Mesenteric fat pad (tissue), 1 donor: ENCODE results near the gene CACNA1E. TPM values are rescaled to one million over a fixed set of nuclear protein-coding genes. Genes with fewer than 3 reads are reported as not detected.

Experiments
- DNase-seq: peaks from one replicate; pipeline ENCODE4 v3.0.0-alpha.2; 2020; ENCODE audit warnings: low spot score
- total RNA-seq: library from RNA; stranded (reverse); fragmentation: NEBNext Ultra II Directional; extraction: Animal tissue kit (Norgen Biotek cat#: 25700); gene quantifications from one replicate; pipeline ENCODE4 v1.2.1, GENCODE V29; 2021
- donor health status: DM: yes; HTN: yes; CAD: no.

The CACNA1E gene
- total RNA-seq, 1 donor from 2014 or later, result 0.45 TPM

DNA sequence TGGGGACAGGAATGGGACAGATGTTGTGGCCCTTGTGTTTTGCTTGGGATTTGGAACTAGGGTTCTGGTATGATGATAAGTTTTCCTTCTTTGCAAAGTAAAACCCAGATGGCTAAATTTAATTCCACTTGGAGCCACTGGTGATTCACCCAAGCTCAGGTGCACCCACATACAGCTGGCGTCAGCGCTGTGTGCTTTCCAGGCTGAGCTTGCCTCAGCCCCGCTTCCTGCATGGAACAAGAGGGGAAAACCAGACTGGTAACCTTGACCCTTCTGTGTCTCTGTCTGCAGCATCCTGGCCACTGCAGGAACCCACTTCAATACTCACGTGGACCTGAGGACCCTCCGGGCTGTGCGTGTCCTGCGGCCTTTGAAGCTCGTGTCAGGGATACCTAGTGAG, 94.2 kb downstream of the CACNA1E start:
- DNase-seq, result no peak

DNA sequence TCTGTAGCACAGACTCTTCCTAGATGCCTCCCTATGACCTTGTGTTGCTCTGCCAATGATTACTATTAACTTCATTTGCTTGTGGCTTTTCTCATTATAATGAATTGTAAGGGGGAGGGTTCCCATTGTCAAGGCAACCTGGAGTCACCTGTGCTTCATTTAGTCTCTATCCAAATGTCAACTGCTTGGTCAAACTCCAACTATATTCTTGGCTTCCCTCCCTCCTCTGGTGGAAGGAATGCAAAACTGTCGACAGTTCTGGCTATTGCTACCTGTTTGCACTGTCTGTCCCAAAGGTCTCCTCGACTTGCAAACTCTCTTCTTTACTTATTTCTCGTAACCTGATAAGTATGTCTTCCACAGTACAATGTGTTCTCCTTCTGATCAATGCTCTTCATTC, 100.3 kb downstream of the CACNA1E start:
- DNase-seq, result no peak

DNA sequence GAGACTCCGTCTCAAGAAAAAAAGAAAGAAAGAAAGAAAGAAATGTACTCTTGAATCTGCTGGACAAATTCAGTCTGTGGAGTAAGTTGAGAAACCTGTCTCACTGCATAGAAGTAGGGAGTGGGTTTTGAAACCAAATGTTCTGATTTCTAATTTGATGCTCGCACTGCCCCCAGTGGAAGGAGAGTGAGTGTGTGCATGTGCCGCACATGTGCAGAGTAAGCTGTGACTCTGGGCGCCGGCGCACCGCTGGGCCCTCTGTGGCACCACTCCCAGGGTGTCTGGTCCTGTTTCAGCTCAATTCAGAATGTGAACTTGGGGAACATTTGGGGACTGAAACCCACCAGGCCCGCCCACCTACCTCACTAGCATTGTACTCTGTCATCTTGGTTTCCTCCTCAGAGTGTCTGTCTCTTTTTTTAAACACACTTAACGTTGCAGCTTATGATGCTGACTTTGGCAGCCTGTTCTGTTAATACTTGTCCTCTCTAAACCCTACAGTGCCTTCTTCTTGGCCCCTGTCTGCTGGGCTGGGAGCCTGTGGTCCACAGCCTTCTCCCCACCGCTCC, 104.6 kb downstream of the CACNA1E start:
- no peak for DNase-seq

DNA sequence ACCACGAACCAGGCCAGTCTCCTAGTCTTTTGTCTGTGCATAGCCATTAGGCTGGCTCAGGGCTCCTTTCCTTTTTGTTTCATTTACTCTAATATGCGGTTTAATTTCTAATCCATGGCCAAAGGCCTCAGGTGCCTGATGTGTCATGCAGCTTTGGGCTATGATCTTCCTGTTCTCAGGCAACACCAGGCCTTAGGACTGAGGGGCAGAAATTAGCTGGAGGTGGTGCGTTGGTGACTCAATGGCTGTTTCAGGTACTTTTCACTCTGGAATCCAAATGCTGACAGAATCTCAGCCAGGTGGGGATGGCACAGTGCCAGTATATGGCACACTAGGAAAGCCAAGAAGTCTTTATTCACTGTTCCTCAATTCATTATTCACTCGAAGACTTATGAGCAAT, 105.3 kb downstream of the CACNA1E start:
- no peak for DNase-seq

DNA sequence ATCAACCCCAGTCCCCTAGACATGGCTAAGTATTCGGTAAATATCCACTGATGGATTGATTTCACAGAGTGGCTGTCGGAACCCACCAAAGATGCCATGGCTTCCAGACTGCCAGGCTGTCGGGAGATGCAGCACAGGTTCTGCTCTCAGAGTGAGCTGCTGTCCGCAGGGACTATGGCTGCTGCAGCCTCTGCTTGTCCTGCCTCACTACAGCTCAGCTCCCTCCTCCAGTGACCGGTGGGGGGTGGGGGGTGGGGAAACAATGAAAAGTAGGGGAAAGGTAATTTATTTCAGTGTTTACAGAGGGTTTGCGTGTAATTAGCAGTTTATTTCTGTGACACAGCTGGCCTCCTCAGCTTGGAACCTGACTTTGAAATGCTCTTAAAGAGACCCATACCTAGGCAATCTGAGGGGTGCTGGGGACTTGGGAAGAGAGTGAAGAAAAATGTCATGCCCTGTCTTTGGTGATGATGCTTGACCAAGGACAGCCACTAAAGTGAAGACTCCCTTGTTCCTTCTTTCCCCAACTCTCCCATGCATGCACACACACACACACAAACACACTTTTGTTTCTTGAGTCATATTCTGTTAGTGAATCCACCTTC, 109.0 kb downstream of the CACNA1E start:
- DNase-seq, result no peak

DNA sequence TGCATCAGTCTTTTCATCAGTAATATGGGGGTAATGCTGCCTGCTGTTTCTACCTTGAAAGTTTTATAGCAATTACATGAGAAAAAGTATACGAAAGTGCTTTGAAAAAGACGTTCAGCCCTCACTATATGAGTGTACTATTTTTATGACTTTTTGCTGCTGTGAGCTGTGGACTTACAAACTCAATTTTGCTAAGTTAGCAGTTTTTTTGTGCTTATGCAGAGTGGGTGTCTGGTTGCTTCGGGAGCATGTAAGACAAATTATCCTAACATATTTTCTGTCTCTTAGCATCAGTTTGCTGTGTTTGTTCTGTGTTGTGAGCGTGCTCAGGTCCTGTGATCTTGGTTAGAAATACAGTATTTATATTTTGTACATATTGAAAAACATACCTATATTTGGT, 109.7 kb downstream of the CACNA1E start:
- no peak for DNase-seq

DNA sequence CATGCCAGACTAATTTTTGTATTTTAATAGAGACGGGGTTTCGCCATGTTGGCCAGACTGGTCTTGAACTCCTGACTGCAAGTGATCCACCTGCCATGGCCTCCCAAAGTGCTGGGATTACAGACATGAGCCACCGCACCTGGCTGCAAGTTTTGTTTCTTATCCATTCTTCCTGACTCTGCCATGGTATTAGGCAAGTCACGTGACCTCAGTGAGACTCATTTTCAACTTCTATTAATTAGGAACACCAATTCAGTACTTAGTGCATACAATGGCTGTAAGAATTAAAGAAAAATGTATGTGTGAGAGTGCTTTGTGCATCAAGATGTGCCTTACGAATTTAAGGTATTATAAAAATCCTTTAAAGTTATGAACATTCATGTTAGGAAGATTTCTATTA, 111.2 kb downstream of the CACNA1E start:
- no peak for DNase-seq

DNA sequence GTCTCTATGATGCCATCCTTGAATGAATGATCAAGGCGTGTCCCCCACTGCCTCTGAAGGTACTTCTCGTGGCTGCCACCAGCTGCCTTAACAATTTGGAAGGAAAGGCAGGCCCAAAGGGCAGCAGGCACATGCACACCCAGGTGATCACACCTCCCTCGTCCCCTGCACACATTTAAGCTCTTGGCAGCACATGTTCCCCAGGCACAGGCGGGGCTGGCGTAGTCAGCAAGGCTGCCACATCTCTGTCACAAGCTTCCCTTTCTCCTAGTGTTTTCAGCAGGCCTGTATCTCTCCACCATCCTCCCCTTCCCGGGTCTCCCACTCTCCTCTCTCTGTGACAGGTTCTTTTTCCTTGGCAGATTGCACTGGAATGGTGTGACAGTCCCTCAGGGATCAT, 111.9 kb downstream of the CACNA1E start:
- no peak for DNase-seq

DNA sequence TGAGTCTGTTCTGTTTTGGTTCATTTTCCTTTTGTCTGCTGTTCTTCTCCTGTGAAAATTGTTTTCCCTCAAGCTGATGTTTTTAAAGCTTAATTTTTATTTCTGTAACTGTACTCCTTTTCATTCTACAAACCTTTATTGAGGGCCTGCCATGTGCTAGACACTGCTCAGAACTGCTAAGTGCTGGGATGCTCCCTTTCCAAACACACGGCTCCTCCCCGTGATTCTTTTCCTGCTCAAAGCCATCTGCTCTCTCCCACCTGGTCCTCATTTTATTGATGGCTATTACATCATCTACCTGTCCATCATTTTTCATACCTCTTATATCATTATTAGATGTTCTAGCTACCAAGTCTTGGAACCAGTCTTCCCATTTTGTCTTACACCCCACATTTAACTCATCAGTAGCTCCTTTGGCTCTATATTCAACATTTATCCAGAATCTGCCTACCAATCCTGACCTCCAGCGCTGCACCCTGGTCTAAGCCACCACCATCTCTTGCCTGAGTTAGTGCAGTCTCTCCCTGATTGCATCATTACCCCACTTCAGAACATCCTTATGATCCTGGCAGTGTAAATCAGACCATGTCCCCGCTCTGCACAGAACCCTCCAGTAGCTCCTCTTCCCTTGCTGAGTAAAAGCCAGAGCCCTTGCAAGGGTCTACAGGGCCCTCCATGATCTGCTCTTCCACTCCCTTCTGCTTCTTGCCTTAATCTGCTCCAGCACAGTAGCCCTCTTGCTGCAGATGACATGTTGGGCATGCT, 118.1 kb downstream of the CACNA1E start:
- no peak for DNase-seq

DNA sequence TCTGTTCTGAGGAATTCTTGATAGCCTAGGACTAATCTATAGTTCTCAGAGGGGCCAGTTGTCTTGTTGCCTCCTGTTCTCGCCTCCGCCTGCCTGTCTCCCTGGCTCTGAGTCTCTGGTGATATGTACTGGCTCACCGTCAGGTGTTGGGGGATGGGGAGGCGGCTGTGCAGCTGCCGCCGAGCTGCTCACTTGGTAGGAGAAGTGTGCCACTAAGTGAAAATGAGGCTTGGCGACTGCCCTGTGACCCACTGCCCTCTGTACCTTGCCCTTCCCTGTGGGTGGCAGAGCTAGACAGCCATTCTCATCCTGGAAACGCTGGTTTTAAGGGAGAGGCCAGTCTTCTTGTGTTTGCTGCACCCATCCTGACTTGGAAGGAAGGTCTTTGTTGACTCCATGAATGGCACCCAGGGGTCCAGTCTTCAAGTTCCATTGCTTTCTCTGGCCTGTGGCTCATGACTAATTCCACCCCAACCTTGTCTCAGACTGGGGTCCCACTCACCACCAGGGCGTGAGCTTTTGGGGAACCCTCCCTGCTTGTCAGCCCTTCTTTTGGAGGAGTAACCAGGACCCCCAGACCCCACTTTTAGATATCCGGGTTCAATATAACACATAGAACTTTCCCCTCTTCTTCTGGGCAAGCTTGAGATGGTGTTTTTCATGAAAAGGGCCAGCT, 120.6 kb downstream of the CACNA1E start:
- DNase-seq, result no peak

DNA sequence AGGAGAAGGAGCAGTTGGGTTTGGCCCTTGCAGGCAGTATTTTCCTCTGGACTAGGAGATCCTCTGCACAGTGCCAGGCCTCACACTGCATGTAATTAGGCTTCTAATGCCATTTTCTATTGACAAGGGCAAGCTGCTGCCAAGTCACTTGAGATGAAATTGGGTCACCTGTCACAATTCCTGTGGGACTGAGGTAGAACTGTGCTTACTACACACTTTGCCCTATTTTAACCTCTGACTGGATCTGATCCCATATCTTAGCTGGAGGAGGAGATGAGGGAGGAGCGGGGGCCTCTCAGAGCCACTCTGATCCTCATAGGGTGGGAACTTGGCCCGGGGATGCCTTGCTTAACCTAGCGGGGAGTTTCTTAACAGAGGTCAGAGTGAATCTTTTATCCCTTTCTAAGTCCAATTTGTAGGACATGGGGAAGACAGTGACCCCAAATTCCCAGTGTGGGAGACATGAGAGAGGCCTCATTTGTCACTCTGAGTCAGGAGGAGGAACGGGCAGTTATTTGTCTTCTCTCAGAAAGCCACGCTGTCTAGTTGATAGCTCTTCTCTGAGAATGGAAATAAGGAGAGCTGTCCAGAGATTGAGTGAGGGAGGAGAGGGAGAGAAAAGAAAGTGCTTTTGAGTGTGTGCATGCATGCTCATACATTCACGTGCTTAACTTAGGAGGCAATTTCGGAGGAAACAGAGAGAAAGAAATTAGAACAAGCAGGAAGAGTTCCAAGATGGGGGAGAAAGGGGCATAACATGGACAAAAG, 121.3 kb downstream of the CACNA1E start:
- DNase-seq, result no peak

DNA sequence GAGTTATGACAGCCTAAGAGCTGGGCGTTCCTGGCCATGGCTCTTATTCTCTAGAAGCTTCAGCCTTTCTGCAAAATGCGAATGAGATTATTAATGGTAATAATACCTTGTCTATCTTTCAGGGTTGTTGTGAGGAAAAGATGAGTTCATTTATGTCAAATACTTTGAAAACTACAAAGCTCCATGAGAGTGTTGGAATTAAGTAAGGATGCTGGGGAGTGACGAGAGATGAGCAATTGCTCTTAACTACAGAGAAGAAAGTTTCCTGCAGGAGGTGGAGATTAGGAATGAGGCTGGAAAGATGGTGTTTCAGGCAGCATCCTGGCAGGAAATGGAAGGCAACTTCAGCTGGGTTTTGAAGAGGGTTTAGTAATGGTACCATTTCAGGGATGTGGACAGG, 124.2 kb downstream of the CACNA1E start:
- DNase-seq, result no peak

DNA sequence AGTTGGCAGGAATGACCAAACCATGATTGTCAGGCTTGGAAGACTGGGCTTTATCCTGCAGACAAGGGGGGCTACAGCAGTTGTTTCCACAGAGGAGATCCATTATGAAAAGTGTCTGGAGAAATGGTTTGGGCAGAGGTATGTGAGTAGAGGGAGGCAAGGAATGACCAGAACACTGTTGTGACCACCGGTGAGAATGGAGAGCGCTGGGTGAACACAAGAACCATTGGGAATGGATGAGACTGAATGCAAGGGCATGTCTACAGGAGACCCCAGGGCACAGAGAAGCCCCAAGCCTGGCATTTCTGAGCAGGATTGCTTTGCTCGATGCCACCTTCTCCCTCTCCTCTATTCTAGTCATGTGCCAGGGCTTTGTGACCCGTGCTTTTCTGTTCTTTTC, 125.1 kb downstream of the CACNA1E start:
- no peak for DNase-seq

DNA sequence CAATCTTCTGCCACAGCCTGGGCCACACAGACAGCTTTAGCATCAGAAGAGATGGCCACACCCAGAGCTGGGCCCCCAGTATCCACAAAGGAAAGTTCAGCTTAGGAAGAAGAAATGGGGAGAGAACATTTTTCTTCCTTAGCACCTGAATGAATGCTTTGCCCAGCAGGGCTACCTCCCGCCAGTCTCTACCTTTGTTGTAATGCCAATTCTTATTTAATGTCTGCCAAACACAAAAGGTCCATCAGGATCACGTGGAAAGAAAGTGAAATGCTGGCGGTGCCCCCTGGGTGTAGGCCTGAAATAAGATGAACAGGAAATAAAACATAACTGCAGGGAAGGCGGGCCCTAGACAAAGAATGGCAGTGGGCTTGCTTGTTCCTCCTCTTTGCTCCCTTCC, 125.6 kb downstream of the CACNA1E start:
- no peak for DNase-seq

DNA sequence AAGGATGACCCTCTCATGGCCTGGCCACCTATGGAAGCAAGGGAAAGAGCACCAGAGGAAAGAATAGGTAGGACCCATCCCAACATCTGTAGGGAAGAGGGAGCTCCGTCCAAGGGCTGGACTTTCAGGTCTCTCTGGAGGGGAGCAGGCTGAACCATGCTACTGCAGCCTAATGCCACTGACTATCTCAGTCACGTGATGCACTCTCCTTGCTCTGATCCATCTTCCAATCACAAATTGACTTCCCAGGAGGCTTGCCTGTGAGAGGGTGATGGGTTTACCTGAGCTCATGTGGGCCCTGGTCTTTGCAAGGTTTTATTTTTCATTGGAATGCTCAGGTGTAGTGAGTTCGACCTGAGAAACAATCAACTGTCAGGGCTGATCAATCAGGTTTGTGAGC, 128.8 kb downstream of the CACNA1E start:
- no peak for DNase-seq

DNA sequence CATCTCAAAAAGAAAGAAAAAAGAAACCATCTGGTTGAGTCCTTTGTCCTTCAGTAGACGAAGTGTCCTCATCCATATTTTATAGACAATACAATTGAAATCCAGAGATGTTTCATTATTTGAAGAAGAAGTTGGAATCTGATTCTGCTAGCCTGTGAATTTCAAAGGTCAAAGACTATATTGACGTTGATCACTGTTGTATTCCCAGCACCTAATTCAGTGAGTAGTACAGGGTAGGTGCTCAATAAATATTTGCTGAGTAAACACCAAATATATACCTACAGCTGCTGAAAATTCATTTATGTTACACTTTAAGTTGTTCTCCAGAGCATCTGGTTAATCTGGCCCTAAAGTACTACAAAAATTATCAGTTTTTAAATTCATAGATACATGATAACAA, 135.2 kb downstream of the CACNA1E start:
- no peak for DNase-seq

DNA sequence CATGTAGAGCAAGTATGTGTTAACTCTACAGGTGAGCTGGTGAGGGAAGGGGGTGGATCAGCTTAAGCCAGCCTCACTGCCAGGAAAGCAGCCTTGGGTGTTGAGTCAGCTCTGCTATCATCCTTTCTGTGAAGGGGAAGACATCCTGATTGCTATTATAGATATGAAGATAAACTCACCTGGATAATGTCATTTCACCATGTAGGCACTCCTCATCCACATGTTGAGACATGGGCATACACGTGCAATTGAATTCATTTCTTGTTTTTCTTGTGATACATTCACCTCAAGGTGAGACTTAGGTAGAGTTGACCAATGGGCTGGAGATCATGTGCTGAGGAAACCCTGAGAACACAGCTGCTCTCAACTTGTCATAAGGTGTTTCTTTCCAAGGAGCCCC, 136.9 kb downstream of the CACNA1E start:
- no peak for DNase-seq

DNA sequence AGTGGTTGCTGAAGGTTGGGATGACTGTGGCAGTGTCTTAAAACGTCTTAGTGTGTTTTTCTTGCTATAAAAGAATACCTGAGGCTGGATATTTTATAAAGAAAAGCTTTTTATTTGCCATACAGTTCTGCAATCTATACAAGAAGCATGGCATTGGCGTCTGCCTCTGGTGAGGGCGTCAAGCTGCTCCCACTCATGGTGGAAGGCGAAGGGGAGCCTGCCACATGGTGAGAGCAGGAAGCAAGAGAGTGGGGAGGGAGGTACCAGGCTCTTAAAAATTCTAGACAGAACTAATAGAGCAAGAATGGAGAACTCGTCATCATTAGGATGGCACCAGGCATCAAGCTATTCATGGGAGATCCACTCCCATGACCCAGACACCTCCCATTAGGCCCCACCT, 140.5 kb downstream of the CACNA1E start:
- no peak for DNase-seq

DNA sequence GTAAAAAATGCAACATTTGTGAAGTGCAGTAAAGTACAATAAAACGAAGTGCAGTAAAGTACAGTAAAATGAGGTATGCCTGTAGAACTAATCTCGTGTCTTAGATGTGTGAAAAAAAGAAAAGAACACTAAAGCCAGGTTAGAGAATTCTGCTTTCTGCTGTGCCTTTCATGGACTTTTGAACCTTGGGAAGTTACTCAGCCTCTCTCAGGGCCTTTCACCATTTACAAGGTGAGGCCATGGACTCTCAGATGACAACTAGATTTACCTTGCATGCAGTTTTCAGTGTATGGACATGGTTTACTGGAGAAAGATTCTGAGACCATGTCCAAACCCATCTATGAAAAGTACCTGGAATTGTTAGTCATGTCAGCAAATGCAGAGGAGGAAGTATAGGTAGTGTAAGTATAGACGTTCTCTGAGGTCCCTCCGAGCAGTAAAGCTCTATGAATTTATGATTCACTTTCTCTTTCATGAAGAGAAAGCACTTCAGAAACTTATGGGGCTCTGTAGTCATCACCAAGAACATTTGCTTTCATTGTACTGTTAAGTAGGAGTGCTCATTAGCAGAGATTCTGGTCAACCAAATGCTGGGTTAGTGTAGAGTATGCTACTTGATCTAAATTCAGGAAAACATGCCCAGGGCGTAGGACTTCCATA, 143.1 kb downstream of the CACNA1E start:
- no peak for DNase-seq

DNA sequence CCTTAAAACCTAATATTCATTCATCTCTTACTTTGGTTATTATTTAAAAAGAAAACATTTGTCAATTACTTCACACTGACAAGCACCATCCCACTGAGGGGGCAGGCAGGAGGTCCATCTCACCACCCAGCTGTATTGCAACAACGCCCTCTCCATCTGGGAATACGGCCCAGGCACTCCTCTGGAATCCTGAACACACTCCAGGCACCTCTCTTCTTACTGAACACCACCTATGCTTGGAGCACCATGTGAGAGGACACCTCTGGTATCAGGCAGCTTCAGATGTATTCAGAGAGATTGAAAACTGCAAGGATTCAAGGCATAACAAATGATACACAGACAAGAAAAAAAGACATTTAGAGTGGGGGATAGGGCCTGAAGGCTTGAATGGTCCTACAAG, 147.1 kb downstream of the CACNA1E start:
- no peak for DNase-seq

DNA sequence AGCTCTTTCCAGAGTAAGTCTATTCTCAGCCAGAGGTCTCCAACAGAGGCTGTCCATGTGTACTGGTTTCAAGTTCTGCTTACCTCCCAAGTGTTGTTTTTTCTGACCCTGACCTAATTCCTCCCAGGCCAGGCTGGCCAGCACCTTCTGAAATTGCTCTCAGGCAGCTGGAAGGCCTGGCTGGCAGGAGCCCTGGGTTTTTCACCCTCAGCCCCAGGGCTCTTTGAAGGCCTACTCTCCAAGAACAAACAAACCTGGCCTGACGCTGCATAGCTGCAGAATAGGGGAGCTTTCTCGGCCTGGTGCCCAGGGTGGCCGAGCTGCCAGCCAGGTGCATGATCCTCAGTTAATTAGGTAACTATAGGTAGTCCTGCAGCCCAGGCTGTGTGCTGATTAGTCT, 147.5 kb downstream of the CACNA1E start:
- no peak for DNase-seq
